Progenitor cell of endocrine pancreas (in vitro differentiated cells): ENCODE data around the gene MAML3. TPM values are rescaled to one million over a fixed set of nuclear protein-coding genes. Genes with fewer than 3 reads are reported as not detected.
A peak's percentile ranks its signal among the peaks of the same experiment; 100 is the strongest.

Experiments
- DNase-seq: peaks from one replicate; pipeline ENCODE4 v3.0.0; 2021; ENCODE audit warnings: low spot score; ENCODE audit not compliant: unreplicated experiment
- H3K27ac Mint-ChIP-seq: 2 replicates; pipeline ENCODE4 v1.8.0; 2021; ENCODE audit warnings: mild to moderate bottlenecking, moderate library complexity, mixed read lengths
- H3K27me3 Mint-ChIP-seq: 2 replicates; pipeline ENCODE4 v1.8.0; 2021; ENCODE audit warnings: mixed read lengths
- H3K36me3 Mint-ChIP-seq: 2 replicates; pipeline ENCODE4 v1.8.0; 2022; ENCODE audit warnings: mixed read lengths; ENCODE audit not compliant: insufficient read depth
- H3K4me1 Mint-ChIP-seq: 2 replicates; pipeline ENCODE4 v1.8.0; 2021; ENCODE audit warnings: low read depth, mixed read lengths
- H3K4me3 Mint-ChIP-seq: 2 replicates; pipeline ENCODE4 v1.8.0; 2021; ENCODE audit warnings: low read depth, mild to moderate bottlenecking, moderate library complexity, mixed read lengths
- H3K9me3 Mint-ChIP-seq: 2 replicates; pipeline ENCODE4 v1.8.0; 2021; ENCODE audit warnings: low read depth, mixed read lengths
- CTCF ChIP-seq: fragments of 200-600 bp; sonication (generic); IDR thresholded peaks from one replicate; pipeline ENCODE4 v1.5.0; 2021; ENCODE audit warnings: antibody characterized with exemption, mild to moderate bottlenecking; ENCODE audit not compliant: unreplicated experiment
- total RNA-seq: library from RNA; stranded (reverse); gene quantifications from 2 replicates; pipeline ENCODE4 v1.2.1, GENCODE V29; 2021

Gene MAML3
- total RNA-seq, 1 donor from 2014 or later, result 48.5 TPM

- no peak for DNase-seq
- TF ChIP-seq CTCF, result no peak
- H3K4me3 Mint-ChIP-seq, result no peak overlapping the region
- H3K4me1 Mint-ChIP-seq, result peaks cover 52% of the 10 kb centered on the region
- H3K27ac Mint-ChIP-seq, result peak overlapping the region; percentile 76
- no peaks in the 10 kb centered on the region for H3K36me3 Mint-ChIP-seq
- H3K9me3 Mint-ChIP-seq, result no peaks in the 10 kb centered on the region
- H3K27me3 Mint-ChIP-seq, result no peaks in the 10 kb centered on the region
Measured at GRCh38 chr4:139844057-139844456, 309.9 kb downstream of the MAML3 start.

DNA sequence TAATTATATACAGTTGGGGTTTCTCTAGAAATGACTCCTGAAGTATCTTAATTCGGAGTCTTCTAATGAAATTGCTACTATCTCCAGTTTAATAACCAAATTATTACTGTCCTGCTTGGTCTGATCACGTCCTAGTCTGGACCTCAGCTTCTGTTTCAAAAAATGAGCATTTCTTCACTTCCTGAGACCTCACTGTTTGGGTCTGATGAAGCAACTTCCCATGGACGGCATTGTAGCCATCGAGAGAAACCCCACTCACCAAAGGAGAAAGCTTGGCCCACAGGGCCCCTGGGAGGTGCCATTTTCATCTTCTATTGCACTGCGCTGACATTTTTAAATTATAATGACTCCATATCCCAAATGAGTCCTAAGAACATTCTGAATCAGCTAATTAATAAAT is 310.3 kb downstream of the MAML3 start:
- H3K27ac Mint-ChIP-seq, result no peak overlapping the region
- no peak for TF ChIP-seq CTCF
- H3K36me3 Mint-ChIP-seq, result no peaks in the 10 kb centered on the region
- no peak for DNase-seq
- no peaks in the 10 kb centered on the region for H3K27me3 Mint-ChIP-seq
- H3K4me1 Mint-ChIP-seq, result peaks cover 49% of the 10 kb centered on the region
- no peak overlapping the region for H3K4me3 Mint-ChIP-seq
- no peaks in the 10 kb centered on the region for H3K9me3 Mint-ChIP-seq

DNA sequence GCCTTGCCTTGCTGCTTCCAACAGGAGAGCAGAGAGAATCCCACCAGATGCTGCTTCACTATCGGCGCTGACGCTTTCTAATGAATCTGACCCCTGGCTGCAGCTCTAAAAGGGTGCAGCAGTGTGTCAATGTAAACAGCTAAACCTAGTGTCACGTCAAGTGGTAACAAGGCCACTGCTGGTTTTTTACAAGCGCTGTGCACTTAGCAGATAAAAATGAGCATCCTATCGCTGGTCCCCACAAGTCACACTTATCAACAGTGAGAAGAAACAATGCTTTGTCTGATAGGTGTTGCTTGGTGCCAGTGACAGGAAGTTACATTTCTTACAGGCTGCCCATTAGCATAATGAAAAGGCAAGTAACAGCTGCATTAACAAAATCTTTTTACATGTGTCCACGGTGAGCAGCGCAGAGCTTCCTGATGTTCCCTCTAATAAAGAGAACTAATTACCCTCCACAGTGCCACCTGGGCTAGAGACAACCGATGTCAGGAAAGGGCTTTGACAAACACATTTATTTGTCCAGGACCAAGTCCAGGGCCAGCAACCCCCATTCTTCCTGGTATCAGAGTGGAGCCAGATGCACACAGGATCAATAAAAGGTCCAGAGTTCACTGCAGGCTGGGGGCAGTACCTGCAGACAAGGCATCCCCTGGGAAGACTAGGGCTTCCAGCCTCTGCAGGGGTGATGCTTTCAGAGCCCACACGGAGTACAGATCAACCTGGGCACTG is 312.4 kb downstream of the MAML3 start:
- TF ChIP-seq CTCF, result peak; percentile 13
- Mint-ChIP-seq H3K36me3 (peaks cover 3% of the 10 kb centered on the region), H3K27ac (peak overlapping the region; percentile 74), H3K4me1 (peaks cover 37% of the 10 kb centered on the region), H3K4me3 (peak overlapping the region; percentile 55), H3K27me3 (no peaks in the 10 kb centered on the region), H3K9me3 (no peaks in the 10 kb centered on the region)
- DNase-seq, result peak; percentile 37

GRCh38 chr4:139840773-139841172 is 313.2 kb downstream of the MAML3 start:
- DNase-seq, result no peak
- TF ChIP-seq CTCF, result no peak
- Mint-ChIP-seq H3K9me3 (no peaks in the 10 kb centered on the region), H3K27me3 (no peaks in the 10 kb centered on the region), H3K27ac (peak overlapping the region; percentile 74), H3K36me3 (peaks cover 3% of the 10 kb centered on the region), H3K4me1 (peaks cover 40% of the 10 kb centered on the region), H3K4me3 (peak overlapping the region; percentile 55)

- H3K4me3 Mint-ChIP-seq, result peak overlapping the region; percentile 46
- peaks cover 3% of the 10 kb centered on the region for H3K36me3 Mint-ChIP-seq
- peak overlapping the region; percentile 57 for H3K27ac Mint-ChIP-seq
- no peaks in the 10 kb centered on the region for H3K27me3 Mint-ChIP-seq
- no peak for DNase-seq
- H3K9me3 Mint-ChIP-seq, result no peaks in the 10 kb centered on the region
- TF ChIP-seq CTCF, result no peak
- peaks cover 47% of the 10 kb centered on the region for H3K4me1 Mint-ChIP-seq
Measured at GRCh38 chr4:139839403-139840031, 314.5 kb downstream of the MAML3 start.
